IgD-negative memory B cell (primary cell): Measurements from ENCODE around the gene C2orf42. TPM values are rescaled to one million over a fixed set of nuclear protein-coding genes. Genes with fewer than 3 reads are reported as not detected.
"Not testable (repeated sequence)": the region's sequence is repeated elsewhere in the genome, so short reads cannot be mapped to it uniquely, and the experiment has no call there.

Experiments
- H3K27ac Mint-ChIP-seq, 3 donors: one replicate each; pipeline ENCODE4 v1.8.0; 2020 to 2022; ENCODE audit warnings: mild to moderate bottlenecking in 3 of 3, mixed read lengths in 3 of 3, moderate library complexity in 1 of 3
- H3K27me3 Mint-ChIP-seq: one replicate; pipeline ENCODE4 v1.8.0; 2021; ENCODE audit warnings: mixed read lengths
- H3K36me3 Mint-ChIP-seq: one replicate; pipeline ENCODE4 v1.8.0; 2020; ENCODE audit warnings: mild to moderate bottlenecking, mixed read lengths
- H3K4me1 Mint-ChIP-seq, 3 donors: one replicate each; pipeline ENCODE4 v1.8.0; 2020 to 2022; ENCODE audit warnings: mixed read lengths in 3 of 3, mild to moderate bottlenecking in 1 of 3
- H3K4me3 Mint-ChIP-seq, 4 donors: one replicate each; pipeline ENCODE4 v1.8.0; 2020 to 2022; ENCODE audit warnings: mild to moderate bottlenecking in 4 of 4, mixed read lengths in 4 of 4, moderate library complexity in 3 of 4
- H3K9me3 Mint-ChIP-seq, 3 donors: one replicate each; pipeline ENCODE4 v1.8.0; 2020 to 2021; ENCODE audit warnings: mixed read lengths in 3 of 3, mild to moderate bottlenecking in 1 of 3
- polyA plus RNA-seq: library from polyadenylated mRNA; unstranded; fragments of 300-500 nt; fragmentation: Illumina TruSeq; gene quantifications from one replicate; pipeline ENCODE4 v1.2.3, GENCODE V29; 2021

C2orf42 gene
- polyA plus RNA-seq, 1 donor from 2014 or later: 30.7 TPM

- Mint-ChIP-seq H3K36me3 (no peaks in the 10 kb centered on the region), H3K4me3 (no peak overlapping the region), H3K4me1 (peaks cover 25 to 35% (median 29%) of the 10 kb centered on the region in 3 donors), H3K9me3 (no peaks in the 10 kb centered on the region), H3K27me3 (no peaks in the 10 kb centered on the region), H3K27ac (peak overlapping the region in 2 of 3 donors; percentile 3 to 51)
Observed at GRCh38 chr2:70113359-70114070, 77.3 kb downstream of the C2orf42 start.

- Mint-ChIP-seq H3K9me3 (no peaks in the 10 kb centered on the region), H3K27me3 (no peaks in the 10 kb centered on the region), H3K36me3 (no peaks in the 10 kb centered on the region), H3K4me1 (peaks cover 35 to 39% (median 39%) of the 10 kb centered on the region in 3 donors), H3K27ac (no peak overlapping the region), H3K4me3 (no peak overlapping the region)
Observed at GRCh38 chr2:70111752-70112591, 78.8 kb downstream of the C2orf42 start.

GRCh38 chr2:70110397-70110796, 80.4 kb downstream of the C2orf42 start:
- not testable (repeated sequence) for H3K36me3 Mint-ChIP-seq, H3K27me3 Mint-ChIP-seq, H3K9me3 Mint-ChIP-seq
- Mint-ChIP-seq H3K4me3 (peak overlapping the region in 2 of 4 donors; percentile 17 to 28), H3K27ac (peak overlapping the region in 2 of 3 donors; percentile 57 to 77), H3K4me1 (peaks cover 23 to 31% (median 28%) of the 10 kb centered on the region in 3 donors)

GRCh38 chr2:70106138-70106537, 84.7 kb downstream of the C2orf42 start:
- H3K27me3 Mint-ChIP-seq, H3K9me3 Mint-ChIP-seq, H3K4me3 Mint-ChIP-seq, H3K36me3 Mint-ChIP-seq: not testable (repeated sequence)
- Mint-ChIP-seq H3K27ac (peak overlapping the region in 1 of 3 donors; percentile 76), H3K4me1 (peaks cover 45 to 50% (median 48%) of the 10 kb centered on the region in 3 donors)

GRCh38 chr2:70104231-70105111, 86.3 kb downstream of the C2orf42 start:
- H3K27me3 Mint-ChIP-seq: no peaks in the 10 kb centered on the region
- no peaks in the 10 kb centered on the region for H3K36me3 Mint-ChIP-seq
- H3K4me1 Mint-ChIP-seq: peaks cover 39 to 45% (median 43%) of the 10 kb centered on the region in 3 donors
- peak overlapping the region; percentile 84 to 97 (median 95) for H3K27ac Mint-ChIP-seq
- no peaks in the 10 kb centered on the region for H3K9me3 Mint-ChIP-seq
- H3K4me3 Mint-ChIP-seq: peak overlapping the region; percentile 72 to 96 (median 86)

- Mint-ChIP-seq H3K27me3 (no peaks in the 10 kb centered on the region), H3K4me3 (peak overlapping the region; percentile 72 to 96 (median 86)), H3K36me3 (no peaks in the 10 kb centered on the region), H3K4me1 (peaks cover 33 to 41% (median 41%) of the 10 kb centered on the region in 3 donors), H3K9me3 (no peaks in the 10 kb centered on the region), H3K27ac (peak overlapping the region; percentile 84 to 97 (median 88))
Observed at GRCh38 chr2:70103531-70104061, 87.2 kb downstream of the C2orf42 start.

- H3K9me3 Mint-ChIP-seq, H3K27me3 Mint-ChIP-seq, H3K36me3 Mint-ChIP-seq: not testable (repeated sequence)
- peaks cover 24 to 31% (median 30%) of the 10 kb centered on the region in 3 donors for H3K4me1 Mint-ChIP-seq
- H3K27ac Mint-ChIP-seq: peak overlapping the region in 2 of 3 donors; percentile 84 to 97
- H3K4me3 Mint-ChIP-seq: peak overlapping the region in 2 of 4 donors; percentile 57 to 95
Observed at GRCh38 chr2:70102323-70102905, 88.4 kb downstream of the C2orf42 start.

- not testable (repeated sequence) for H3K36me3 Mint-ChIP-seq, H3K27ac Mint-ChIP-seq, H3K9me3 Mint-ChIP-seq, H3K27me3 Mint-ChIP-seq, H3K4me3 Mint-ChIP-seq
- peaks cover 24 to 26% (median 25%) of the 10 kb centered on the region in 3 donors for H3K4me1 Mint-ChIP-seq
Observed at GRCh38 chr2:70101686-70102085, 89.1 kb downstream of the C2orf42 start.

- no peaks in the 10 kb centered on the region for H3K36me3 Mint-ChIP-seq
- H3K27me3 Mint-ChIP-seq: no peaks in the 10 kb centered on the region
- H3K27ac Mint-ChIP-seq: no peak overlapping the region
- no peaks in the 10 kb centered on the region for H3K9me3 Mint-ChIP-seq
- H3K4me3 Mint-ChIP-seq: no peak overlapping the region
- peaks cover 24 to 26% (median 25%) of the 10 kb centered on the region in 3 donors for H3K4me1 Mint-ChIP-seq
Observed at GRCh38 chr2:70101174-70101573, 89.6 kb downstream of the C2orf42 start.

Other genes with a start within 250 kb of the C2orf42 start
- 0.35 TPM for gene ASPRV1, start 229.4 kb downstream of the C2orf42 start, polyA plus RNA-seq
- gene PCBP1, start 103.5 kb downstream of the C2orf42 start, polyA plus RNA-seq: 123 TPM
- 54.1 TPM for gene TIA1, start 57.6 kb upstream of the C2orf42 start, polyA plus RNA-seq
- gene PCYOX1, start 67.1 kb upstream of the C2orf42 start, polyA plus RNA-seq: 12.6 TPM
- 227 TPM for gene SNRPG, start 102.7 kb upstream of the C2orf42 start, polyA plus RNA-seq
- 38.4 TPM for gene FAM136A, start 111.0 kb upstream of the C2orf42 start, polyA plus RNA-seq